ENCODE results near the gene RTN4RL2. TPM values are rescaled to one million over a fixed set of nuclear protein-coding genes. Genes with fewer than 3 reads are reported as not detected.

Gene RTN4RL2
- total and polyA plus RNA-seq, 12 donors, result 0.33 to 1.5 (median 0.90) TPM

DNA sequence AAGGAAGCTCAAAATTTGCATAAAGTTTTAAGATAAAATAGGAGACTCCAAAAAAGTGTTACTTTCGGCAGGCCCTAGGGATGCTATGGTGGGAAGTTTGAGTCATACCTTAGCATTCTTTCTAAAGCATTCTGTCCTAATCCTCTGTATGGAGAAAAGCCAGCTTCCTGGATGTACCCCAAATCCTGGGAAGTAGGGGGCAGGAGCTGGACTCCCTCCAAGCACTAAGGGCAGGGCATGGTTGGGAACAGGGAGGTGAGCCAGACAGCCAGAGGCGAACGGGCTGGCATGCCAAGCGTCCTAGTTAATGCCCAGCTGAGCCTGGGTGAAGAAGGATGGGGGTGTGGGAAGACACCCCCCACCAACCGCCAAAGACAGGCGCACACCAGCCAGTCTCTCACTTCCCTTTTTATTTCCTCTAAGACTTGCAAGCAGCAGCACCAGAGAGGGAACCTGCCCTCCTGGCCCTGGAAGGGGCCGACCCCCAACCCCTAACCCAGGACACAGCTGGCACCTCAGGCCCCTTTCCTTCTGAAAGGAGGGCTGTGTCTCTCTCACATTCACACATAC, 23.9 kb downstream of the RTN4RL2 start:
- 84 to 86% methylated on average over 7 of the region's 7 CpGs for WGBS, 2 donors
- Histone ChIP-seq H3K27ac (no peak overlapping the region), H3K4me1 (peaks cover 8 to 31% (median 16%) of the 10 kb centered on the region in 9 donors), H3K9me3 (no peaks in the 10 kb centered on the region), H3K36me3 (peaks cover 0 to 51% (median 8%) of the 10 kb centered on the region in 9 donors), H3K4me3 (no peak overlapping the region), H3K27me3 (peaks cover 0 to 35% (median 24%) of the 10 kb centered on the region in 7 donors)
- intact Hi-C loops (cut with DNase I), result loop anchor here in 3 of 10 donors (5.0 to 10.0 kb wide), 2 partner anchors 137 to 139 kb away; no protein-coding TSS in a partner anchor
- TF ChIP-seq, protein P1, sequence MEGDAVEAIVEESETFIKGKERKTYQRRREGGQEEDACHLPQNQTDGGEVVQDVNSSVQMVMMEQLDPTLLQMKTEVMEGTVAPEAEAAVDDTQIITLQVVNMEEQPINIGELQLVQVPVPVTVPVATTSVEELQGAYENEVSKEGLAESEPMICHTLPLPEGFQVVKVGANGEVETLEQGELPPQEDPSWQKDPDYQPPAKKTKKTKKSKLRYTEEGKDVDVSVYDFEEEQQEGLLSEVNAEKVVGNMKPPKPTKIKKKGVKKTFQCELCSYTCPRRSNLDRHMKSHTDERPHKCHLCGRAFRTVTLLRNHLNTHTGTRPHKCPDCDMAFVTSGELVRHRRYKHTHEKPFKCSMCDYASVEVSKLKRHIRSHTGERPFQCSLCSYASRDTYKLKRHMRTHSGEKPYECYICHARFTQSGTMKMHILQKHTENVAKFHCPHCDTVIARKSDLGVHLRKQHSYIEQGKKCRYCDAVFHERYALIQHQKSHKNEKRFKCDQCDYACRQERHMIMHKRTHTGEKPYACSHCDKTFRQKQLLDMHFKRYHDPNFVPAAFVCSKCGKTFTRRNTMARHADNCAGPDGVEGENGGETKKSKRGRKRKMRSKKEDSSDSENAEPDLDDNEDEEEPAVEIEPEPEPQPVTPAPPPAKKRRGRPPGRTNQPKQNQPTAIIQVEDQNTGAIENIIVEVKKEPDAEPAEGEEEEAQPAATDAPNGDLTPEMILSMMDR (IDR thresholded peaks at IDR 0.05), result no peak
- ATAC-seq, result peak in 1 of 8 donors; percentile 42
- no peak for DNase-seq

DNA sequence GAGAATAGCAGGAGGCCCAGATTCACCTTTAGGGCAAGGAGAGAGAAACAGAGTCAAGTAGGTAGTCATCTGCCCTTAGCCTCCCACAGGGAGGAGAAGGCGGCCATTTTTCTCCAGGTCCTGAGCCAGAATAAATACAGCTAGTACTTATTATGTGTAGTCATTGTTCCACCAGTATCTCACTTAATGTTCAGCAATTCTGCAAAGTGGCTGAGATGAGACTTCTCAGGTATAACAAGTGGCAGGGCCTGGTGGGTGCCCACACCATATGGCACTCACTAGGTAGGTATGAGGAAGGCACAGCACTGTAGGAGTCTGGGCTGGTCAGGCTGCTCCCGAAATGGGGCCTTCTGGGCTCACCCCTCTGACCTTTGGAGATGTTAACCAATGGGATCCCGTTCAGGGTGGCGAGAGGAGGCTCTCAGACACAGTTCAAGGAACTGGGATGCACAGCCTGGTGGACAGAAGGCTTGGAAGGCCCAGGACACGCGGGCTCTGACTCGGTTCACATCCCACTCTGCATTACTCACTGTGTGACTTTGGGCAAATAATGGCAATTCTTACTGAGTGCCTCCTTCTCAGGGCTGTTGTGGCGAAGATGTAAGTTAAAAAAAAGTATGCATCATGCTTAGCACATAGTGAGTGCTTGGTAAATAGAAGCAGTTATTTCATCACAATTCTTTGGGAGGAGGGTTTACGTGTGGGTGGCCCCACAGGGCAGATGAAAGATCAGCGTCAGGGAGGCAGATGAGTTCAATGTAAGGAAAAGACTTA, 25.1 kb downstream of the RTN4RL2 start:
- H3K27ac ChIP-seq, result no peak overlapping the region
- no peak for ATAC-seq
- peaks cover 0 to 35% (median 24%) of the 10 kb centered on the region in 7 donors for H3K27me3 ChIP-seq
- intact Hi-C loops (cut with DNase I), result loop anchor here in 1 of 10 donors (10.0 kb wide), 1 partner anchor 141 kb away; no protein-coding TSS in a partner anchor
- TF ChIP-seq, protein P1 (IDR thresholded peaks at IDR 0.05), result no peak
- peaks cover 0 to 62% (median 8%) of the 10 kb centered on the region in 9 donors for H3K36me3 ChIP-seq
- H3K9me3 ChIP-seq, result no peaks in the 10 kb centered on the region
- H3K4me3 ChIP-seq, result no peak overlapping the region
- no peak for DNase-seq
- WGBS, 2 donors, result 90 to 94% methylated on average over 10 of the region's 10 CpGs
- peaks cover 8 to 31% (median 16%) of the 10 kb centered on the region in 9 donors for H3K4me1 ChIP-seq

DNA sequence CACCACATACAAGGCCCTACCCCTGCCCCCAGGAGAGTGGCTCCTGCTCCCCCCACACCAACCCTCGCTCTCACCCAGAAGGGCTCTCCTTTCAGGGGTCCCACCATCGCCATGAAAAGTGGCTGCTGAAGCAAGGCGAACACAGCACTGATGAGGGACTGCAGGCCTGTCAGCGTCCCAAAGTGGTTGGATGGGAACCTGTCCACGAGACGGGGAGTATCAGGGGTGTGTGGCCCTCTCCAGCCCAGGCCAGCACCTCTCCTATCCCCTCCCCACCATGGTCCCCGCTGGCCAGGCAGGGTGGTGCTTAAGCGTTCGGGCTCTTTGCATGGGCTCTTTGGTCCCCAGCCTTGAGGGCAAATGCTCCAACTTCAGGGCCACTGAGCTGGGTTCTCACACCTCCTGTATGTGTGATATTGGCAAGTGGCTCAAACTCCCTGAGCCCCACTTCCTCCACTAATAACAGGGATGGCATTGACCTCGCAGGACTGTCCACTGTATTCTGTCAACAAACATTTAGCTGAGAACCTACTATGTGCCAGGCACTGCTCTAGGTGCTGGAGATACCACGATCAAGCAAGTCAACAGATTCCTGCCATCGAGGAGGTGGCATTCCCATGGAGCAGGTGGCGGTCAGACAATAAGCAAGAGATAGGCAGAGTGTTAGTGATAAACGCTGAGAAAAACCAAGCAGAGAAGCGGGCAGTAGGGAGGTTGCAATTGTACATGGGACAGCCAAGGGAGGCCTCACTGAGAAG, 26.9 kb downstream of the RTN4RL2 start:
- Histone ChIP-seq H3K27ac (no peak overlapping the region), H3K9me3 (no peaks in the 10 kb centered on the region), H3K36me3 (peaks cover 0 to 74% (median 8%) of the 10 kb centered on the region in 9 donors), H3K27me3 (peaks cover 0 to 28% (median 18%) of the 10 kb centered on the region in 7 donors), H3K4me3 (no peak overlapping the region), H3K4me1 (peaks cover 8 to 29% (median 15%) of the 10 kb centered on the region in 9 donors)
- 92 to 94% methylated on average over 15 of the region's 15 CpGs for WGBS, 2 donors
- TF ChIP-seq, protein P1 (IDR thresholded peaks at IDR 0.05), result no peak
- DNase-seq (no peak), ATAC-seq (no peak)
- intact Hi-C loops (cut with DNase I), result loop anchor here in 1 of 10 donors (10.0 kb wide), 1 partner anchor 142 kb away; no protein-coding TSS in a partner anchor

Measured in heart right ventricle (tissue), 16 donors.